ENCODE data around the gene MIP. TPM values are rescaled to one million over a fixed set of nuclear protein-coding genes. Genes with fewer than 3 reads are reported as not detected.
"Not testable (repeated sequence)": the region's sequence is repeated elsewhere in the genome, so short reads cannot be mapped to it uniquely, and the experiment has no call there.

The MIP gene
- total and polyA plus RNA-seq, 10 of the 15 experiments (the other 5 are each of a cell fraction or from before 2014, with no cell fraction given), result 0.04 to 0.18 (median 0.11) TPM; not detected in 3

- H3K79me2 ChIP-seq (ENCODE audit: control insufficient read depth, insufficient read depth, low read length); POLR2A ChIA-PET; ATAC-seq; in situ Hi-C loops (cut with MboI); BruUV-seq (replicated peaks); H4K20me1 ChIP-seq (ENCODE audit: control insufficient read depth, insufficient read depth); RAD21 ChIA-PET (ENCODE audit: unreplicated experiment); SMC1A ChIA-PET (ENCODE audit: uncharacterized antibody, unreplicated experiment); H2AFZ ChIP-seq (ENCODE audit: control insufficient read depth, low read depth, low read length); H3K36me3 ChIP-seq (ENCODE audit: control insufficient read depth in 2 of 2, insufficient read depth in 2 of 2, low read length in 1 of 2); H3K27ac ChIP-seq (ENCODE audit: control insufficient read depth, insufficient read depth); H3K9me3 ChIP-seq (replicated peaks; ENCODE audit: control insufficient read depth, insufficient read depth, low read length); FAIRE-seq; H3K27me3 ChIP-seq (replicated peaks in 1 of 2; ENCODE audit: control insufficient read depth in 2 of 2, insufficient read depth in 2 of 2, low read length in 1 of 2); H3K4me3 ChIP-seq; H3K4me1 ChIP-seq (ENCODE audit: control insufficient read depth, insufficient read depth, low read length); H3K4me2 ChIP-seq (ENCODE audit: control insufficient read depth, insufficient read depth); DNase-seq (ENCODE audit: low read depth, low spot score); H3K9ac ChIP-seq (ENCODE audit: control insufficient read depth, insufficient read depth, low read length): not testable (repeated sequence)
- 68% methylated on average over 13 of the region's 13 CpGs for WGBS (ENCODE audit: insufficient coverage, insufficient replicate concordance, low lambda C conversion rate, missing lambda C conversion rate)
- intact Hi-C loops (cut with micrococcal nuclease; ENCODE audit: unreplicated experiment), result loop anchor here (2.0 kb wide), 1 partner anchor 307 kb away; no protein-coding TSS in a partner anchor
- CTCF ChIA-PET, result interaction anchor here (0.6 kb wide), 1 partner anchor 656 kb away, joined by 4 read pairs; no protein-coding TSS in a partner anchor
Observed at GRCh38 chr12:56499879-56500278, 45.4 kb upstream of the MIP start.

- FAIRE-seq; in situ Hi-C loops (cut with MboI); H3K79me2 ChIP-seq (ENCODE audit: control insufficient read depth, insufficient read depth, low read length); DNase-seq (ENCODE audit: low read depth, low spot score); H3K27ac ChIP-seq (ENCODE audit: control insufficient read depth, insufficient read depth); H2AFZ ChIP-seq (ENCODE audit: control insufficient read depth, low read depth, low read length); BruUV-seq (replicated peaks); H3K36me3 ChIP-seq (ENCODE audit: control insufficient read depth in 2 of 2, insufficient read depth in 2 of 2, low read length in 1 of 2); ATAC-seq; H3K4me3 ChIP-seq; H3K4me2 ChIP-seq (ENCODE audit: control insufficient read depth, insufficient read depth); POLR2A ChIA-PET; H3K9me3 ChIP-seq (replicated peaks; ENCODE audit: control insufficient read depth, insufficient read depth, low read length); SMC1A ChIA-PET (ENCODE audit: uncharacterized antibody, unreplicated experiment); H3K4me1 ChIP-seq (ENCODE audit: control insufficient read depth, insufficient read depth, low read length); H3K27me3 ChIP-seq (replicated peaks in 1 of 2; ENCODE audit: control insufficient read depth in 2 of 2, insufficient read depth in 2 of 2, low read length in 1 of 2); H3K9ac ChIP-seq (ENCODE audit: control insufficient read depth, insufficient read depth, low read length); RAD21 ChIA-PET (ENCODE audit: unreplicated experiment); H4K20me1 ChIP-seq (ENCODE audit: control insufficient read depth, insufficient read depth): not testable (repeated sequence)
- intact Hi-C loops (cut with micrococcal nuclease; ENCODE audit: unreplicated experiment), result loop anchor here (2.0 kb wide), 1 partner anchor 307 kb away; no protein-coding TSS in a partner anchor
- CTCF ChIA-PET, result interaction anchor here (0.6 kb wide), 1 partner anchor 657 kb away, joined by 4 read pairs; no protein-coding TSS in a partner anchor
- WGBS (ENCODE audit: insufficient coverage, insufficient replicate concordance, low lambda C conversion rate, missing lambda C conversion rate), result 49% methylated on average over 9 of the region's 9 CpGs
Observed at GRCh38 chr12:56499452-56499851, 45.0 kb upstream of the MIP start.

GRCh38 chr12:56498126-56498902 is 43.9 kb upstream of the MIP start:
- H3K4me3 ChIP-seq; H4K20me1 ChIP-seq (ENCODE audit: control insufficient read depth, insufficient read depth); BruUV-seq (replicated peaks); H3K9ac ChIP-seq (ENCODE audit: control insufficient read depth, insufficient read depth, low read length); H2AFZ ChIP-seq (ENCODE audit: control insufficient read depth, low read depth, low read length); RAD21 ChIA-PET (ENCODE audit: unreplicated experiment); H3K79me2 ChIP-seq (ENCODE audit: control insufficient read depth, insufficient read depth, low read length); SMC1A ChIA-PET (ENCODE audit: uncharacterized antibody, unreplicated experiment); ATAC-seq; POLR2A ChIA-PET; DNase-seq (ENCODE audit: low read depth, low spot score); H3K27me3 ChIP-seq (replicated peaks in 1 of 2; ENCODE audit: control insufficient read depth in 2 of 2, insufficient read depth in 2 of 2, low read length in 1 of 2); CTCF ChIA-PET; H3K4me2 ChIP-seq (ENCODE audit: control insufficient read depth, insufficient read depth); in situ Hi-C loops (cut with MboI); H3K27ac ChIP-seq (ENCODE audit: control insufficient read depth, insufficient read depth); H3K4me1 ChIP-seq (ENCODE audit: control insufficient read depth, insufficient read depth, low read length); H3K9me3 ChIP-seq (replicated peaks; ENCODE audit: control insufficient read depth, insufficient read depth, low read length); FAIRE-seq; H3K36me3 ChIP-seq (ENCODE audit: control insufficient read depth in 2 of 2, insufficient read depth in 2 of 2, low read length in 1 of 2): not testable (repeated sequence)
- WGBS (ENCODE audit: insufficient coverage, insufficient replicate concordance, low lambda C conversion rate, missing lambda C conversion rate), result 56% methylated on average over 14 of the region's 14 CpGs
- intact Hi-C loops (cut with micrococcal nuclease; ENCODE audit: unreplicated experiment), result loop anchor here (2.0 kb wide), 1 partner anchor 306 kb away; no protein-coding TSS in a partner anchor

Data from GM12878 (cell line).